Activated CD8-positive, alpha-beta T cell treated with anti-CD3 and anti-CD28 coated beads, Interleukin-2, amount 10 ng/mL, durations not matched to agents 7 days and 5 days (primary cell): ENCODE data around the gene CCL19. TPM values are rescaled to one million over a fixed set of nuclear protein-coding genes. Genes with fewer than 3 reads are reported as not detected.

ENCODE experiments used
- ATAC-seq: fragments of 150-1000 bp; cut with Tn5 transposase; one replicate; pipeline ENCODE4 v1.10.0; 2021; ENCODE audit warnings: moderate library complexity
- CTCF ChIA-PET: fragments of 350-600 bp; sonication (Branson Sonifier 250); formaldehyde crosslinking; loops from one replicate; lab custom pipeline; 2021; ENCODE audit warnings: antibody characterized with exemption; lab: Charles Lee
- POLR2A ChIA-PET: fragments of 350-600 bp; sonication (Branson Sonifier 250); formaldehyde crosslinking; loops from one replicate; lab custom pipeline; 2021; ENCODE audit warnings: antibody characterized with exemption; lab: Charles Lee
- DNase-seq: peaks from one replicate; pipeline ENCODE4 v3.0.0-alpha.2; 2020
- H3K27ac Mint-ChIP-seq: one replicate; pipeline ENCODE4 v1.8.0; 2021; ENCODE audit warnings: mild to moderate bottlenecking, mixed read lengths
- H3K27me3 Mint-ChIP-seq: one replicate; pipeline ENCODE4 v1.8.0; 2021; ENCODE audit warnings: low read depth, mixed read lengths
- H3K36me3 Mint-ChIP-seq: one replicate; pipeline ENCODE4 v1.8.0; 2021; ENCODE audit warnings: low read depth, mixed read lengths
- H3K4me1 Mint-ChIP-seq: one replicate; pipeline ENCODE4 v1.8.0; 2021; ENCODE audit warnings: low read depth, mixed read lengths
- H3K4me3 Mint-ChIP-seq: one replicate; pipeline ENCODE4 v1.8.0; 2021; ENCODE audit warnings: mild to moderate bottlenecking, mixed read lengths
- H3K9me3 Mint-ChIP-seq: one replicate; pipeline ENCODE4 v1.8.0; 2022; ENCODE audit warnings: mixed read lengths; ENCODE audit not compliant: insufficient read depth
- total RNA-seq, 2 experiments: library from RNA; stranded (reverse); gene quantifications; one replicate each; pipeline ENCODE4 v1.2.3, GENCODE V29; 2021

CCL19 gene
- total RNA-seq, 2 experiments from 2014 or later, result not detected

GRCh38 chr9:34675048-34675714 is 15.9 kb downstream of the CCL19 start:
- ATAC-seq (peak; percentile 85), DNase-seq (peak; percentile 71)
- no peaks in the 10 kb centered on the region for H3K36me3 Mint-ChIP-seq
- no peak overlapping the region for H3K4me3 Mint-ChIP-seq
- H3K9me3 Mint-ChIP-seq, result no peaks in the 10 kb centered on the region
- POLR2A ChIA-PET, result no interaction called here
- CTCF ChIA-PET, result interaction anchor here (0.9 to 5.1 kb wide), 4 partner anchors 27 to 224 kb away, joined by 3 to 47 read pairs (median 4); partner anchors contain the start of gene GALT
- H3K27me3 Mint-ChIP-seq, result no peaks in the 10 kb centered on the region
- no peak overlapping the region for H3K27ac Mint-ChIP-seq
- H3K4me1 Mint-ChIP-seq, result no peaks in the 10 kb centered on the region

- Mint-ChIP-seq H3K27ac (no peak overlapping the region), H3K4me1 (no peaks in the 10 kb centered on the region), H3K9me3 (peaks cover under 1% of the 10 kb centered on the region), H3K27me3 (no peaks in the 10 kb centered on the region), H3K4me3 (no peak overlapping the region), H3K36me3 (peaks cover 4% of the 10 kb centered on the region)
- DNase-seq (no peak), ATAC-seq (no peak)
- ChIA-PET CTCF (interaction anchor here (1.1 to 5.1 kb wide), 2 partner anchors 28 to 225 kb away, joined by 3 to 47 read pairs; no protein-coding TSS in a partner anchor), POLR2A (no interaction called here)
Observed at GRCh38 chr9:34674440-34674839, 16.6 kb downstream of the CCL19 start.

GRCh38 chr9:34671307-34671706 is 19.8 kb downstream of the CCL19 start:
- Mint-ChIP-seq H3K4me1 (peaks cover 5% of the 10 kb centered on the region), H3K9me3 (peaks cover 5% of the 10 kb centered on the region), H3K4me3 (no peak overlapping the region), H3K27ac (no peak overlapping the region), H3K27me3 (peaks cover 2% of the 10 kb centered on the region), H3K36me3 (peaks cover 14% of the 10 kb centered on the region)
- ChIA-PET POLR2A (no interaction called here), CTCF (no interaction called here)
- ATAC-seq, result no peak
- no peak for DNase-seq

- POLR2A ChIA-PET, result no interaction called here
Observed at GRCh38 chr9:34669809-34670562, 21.1 kb downstream of the CCL19 start.

GRCh38 chr9:34665381-34666250 is 25.5 kb downstream of the CCL19 start:
- peaks cover 43% of the 10 kb centered on the region for H3K4me1 Mint-ChIP-seq
- ChIA-PET CTCF (interaction anchor here (1.0 to 6.3 kb wide), 11 partner anchors 7 to 53 kb away, joined by 3 to 86 read pairs (median 6); partner anchors contain the start of genes GALT, IL11RA, RPP25L and SIGMAR1), POLR2A (interaction anchor here (1.0 to 1.8 kb wide), 4 partner anchors 9 to 208 kb away, joined by 3 to 10 read pairs (median 5); partner anchors contain the start of genes GALT and SIGMAR1)
- peak overlapping the region; percentile 93 for H3K27ac Mint-ChIP-seq
- peak; percentile 76 for ATAC-seq
- H3K27me3 Mint-ChIP-seq, result peaks cover 2% of the 10 kb centered on the region
- H3K36me3 Mint-ChIP-seq, result peaks cover 18% of the 10 kb centered on the region
- peak; percentile 91 for DNase-seq
- peaks cover 5% of the 10 kb centered on the region for H3K9me3 Mint-ChIP-seq
- H3K4me3 Mint-ChIP-seq, result peak overlapping the region; percentile 84

More at GRCh38 chr9:34669809-34670562, 21.1 kb downstream of the CCL19 start:
- no peak overlapping the region for H3K4me3 Mint-ChIP-seq
- DNase-seq, result no peak
- CTCF ChIA-PET, result interaction anchor here (1.7 kb wide), 1 partner anchor 32 kb away, joined by 10 read pairs; no protein-coding TSS in a partner anchor
- H3K4me1 Mint-ChIP-seq, result peaks cover 8% of the 10 kb centered on the region
- peaks cover 14% of the 10 kb centered on the region for H3K36me3 Mint-ChIP-seq
- H3K9me3 Mint-ChIP-seq, result peaks cover 5% of the 10 kb centered on the region
- peaks cover 2% of the 10 kb centered on the region for H3K27me3 Mint-ChIP-seq
- H3K27ac Mint-ChIP-seq, result no peak overlapping the region
- no peak for ATAC-seq

GRCh38 chr9:34665067-34665380 is 26.1 kb downstream of the CCL19 start:
- H3K9me3 Mint-ChIP-seq, result peaks cover 5% of the 10 kb centered on the region
- peak overlapping the region; percentile 93 for H3K27ac Mint-ChIP-seq
- CTCF ChIA-PET, result interaction anchor here (0.7 to 6.3 kb wide), 15 partner anchors 8 to 415 kb away, joined by 3 to 86 read pairs (median 4); partner anchors contain the start of genes FANCG, GALT, IL11RA and RPP25L
- ATAC-seq, result no peak
- peaks cover 2% of the 10 kb centered on the region for H3K27me3 Mint-ChIP-seq
- H3K36me3 Mint-ChIP-seq, result peaks cover 23% of the 10 kb centered on the region
- DNase-seq, result no peak
- peaks cover 43% of the 10 kb centered on the region for H3K4me1 Mint-ChIP-seq
- POLR2A ChIA-PET, result interaction anchor here (0.7 to 1.8 kb wide), 5 partner anchors 9 to 208 kb away, joined by 3 to 10 read pairs (median 5); partner anchors contain the start of genes GALT and SIGMAR1
- peak overlapping the region; percentile 84 for H3K4me3 Mint-ChIP-seq

- CTCF ChIA-PET, result interaction anchor here (0.7 to 6.3 kb wide), 18 partner anchors 8 to 415 kb away, joined by 3 to 86 read pairs (median 4); partner anchors contain the start of genes FANCG, GALT, IL11RA and RPP25L
- POLR2A ChIA-PET, result interaction anchor here (0.7 to 1.8 kb wide), 6 partner anchors 8 to 207 kb away, joined by 3 to 10 read pairs (median 4); partner anchors contain the start of genes GALT and SIGMAR1
- H3K4me1 Mint-ChIP-seq, result peaks cover 43% of the 10 kb centered on the region
Observed at GRCh38 chr9:34664281-34665066, 26.6 kb downstream of the CCL19 start.

GRCh38 chr9:34663303-34663605 is 27.8 kb downstream of the CCL19 start:
- Mint-ChIP-seq H3K4me1 (peaks cover 43% of the 10 kb centered on the region), H3K36me3 (peaks cover 13% of the 10 kb centered on the region), H3K9me3 (no peaks in the 10 kb centered on the region), H3K27me3 (no peaks in the 10 kb centered on the region), H3K4me3 (peak overlapping the region; percentile 15), H3K27ac (peak overlapping the region; percentile 86)
- ChIA-PET POLR2A (interaction anchor here (0.9 to 1.7 kb wide), 4 partner anchors 11 to 409 kb away, joined by 3 to 5 read pairs (median 4); partner anchors contain the start of gene VCP), CTCF (interaction anchor here (1.1 to 6.3 kb wide), 6 partner anchors 14 to 49 kb away, joined by 3 to 86 read pairs (median 14); partner anchors contain the start of genes GALT, IL11RA and SIGMAR1)
- DNase-seq (no peak), ATAC-seq (peak; percentile 11)

More at GRCh38 chr9:34664281-34665066, 26.6 kb downstream of the CCL19 start:
- ATAC-seq, result peak; percentile 58
- Mint-ChIP-seq H3K4me3 (peak overlapping the region; percentile 84), H3K9me3 (peaks cover 5% of the 10 kb centered on the region), H3K27ac (peak overlapping the region; percentile 86), H3K27me3 (peaks cover 2% of the 10 kb centered on the region), H3K36me3 (peaks cover 21% of the 10 kb centered on the region)
- peak; percentile 88 for DNase-seq

- no peaks in the 10 kb centered on the region for H3K27me3 Mint-ChIP-seq
- no peak for ATAC-seq
- ChIA-PET CTCF (interaction anchor here (0.9 to 6.3 kb wide), 10 partner anchors 10 to 43 kb away, joined by 3 to 86 read pairs (median 6); partner anchors contain the start of genes DCTN3, GALT, IL11RA and SIGMAR1), POLR2A (interaction anchor here (0.6 to 1.8 kb wide), 6 partner anchors 10 to 1387 kb away, joined by 3 to 8 read pairs (median 4); partner anchors contain the start of genes GALT and VCP)
- peaks cover 13% of the 10 kb centered on the region for H3K36me3 Mint-ChIP-seq
- peaks cover 43% of the 10 kb centered on the region for H3K4me1 Mint-ChIP-seq
- H3K9me3 Mint-ChIP-seq, result no peaks in the 10 kb centered on the region
- DNase-seq, result no peak
- H3K4me3 Mint-ChIP-seq, result peak within 1 kb of the TSS; percentile 15
- H3K27ac Mint-ChIP-seq, result peak within 1 kb of the TSS; percentile 86
Observed at GRCh38 chr9:34662526-34663302, 28.4 kb downstream of the CCL19 start, which contains the start of gene CCL27. TSS of gene CCL27 (minus strand) at chr9:34662657. CDS start at chr9:34662633, 24 bp downstream.
